ENCODE measurements around the gene TMCC3. TPM values are rescaled to one million over a fixed set of nuclear protein-coding genes. Genes with fewer than 3 reads are reported as not detected.

TMCC3 gene
- total RNA-seq, 5 donors from 2014 or later (not counting 1 experiment from before 2014, with no cell fraction given), result 0.30 to 2.8 (median 0.95) TPM

- H3K27me3 ChIP-seq (replicated peaks in 1 of 2; ENCODE audit: control insufficient read depth in 2 of 2, extremely low read depth in 1 of 2, insufficient read depth in 2 of 2, low read length in 1 of 2), result no peaks in the 10 kb centered on the region
- Mint-ChIP-seq H3K27ac (no peak overlapping the region), H3K27me3 (peaks cover 5 to 18% of the 10 kb centered on the region in 2 donors), H3K4me3 (no peak overlapping the region), H3K9me3 (no peaks in the 10 kb centered on the region), H3K36me3 (no peaks in the 10 kb centered on the region), H3K4me1 (peaks cover 19 to 30% (median 20%) of the 10 kb centered on the region in 3 donors)
- H3K9me3 ChIP-seq, result no peaks in the 10 kb centered on the region
- peaks cover 2 to 11% of the 10 kb centered on the region in 2 experiments for H3K4me1 ChIP-seq (ENCODE audit: control insufficient read depth in 1 of 2, extremely low read depth in 1 of 2, insufficient read depth in 2 of 2, low read length in 2 of 2)
- WGBS (ENCODE audit: insufficient coverage), result 89% methylated on average over 4 of the region's 7 CpGs
- H3K27ac ChIP-seq (ENCODE audit: low read length), result no peak overlapping the region
- no peak overlapping the region for H3K4me3 ChIP-seq (ENCODE audit: control insufficient read depth in 1 of 2, extremely low read depth in 1 of 2, low read length in 1 of 2)
- DNase-seq, result no peak
- ChIA-PET CTCF (no interaction called here), POLR2A (no interaction called here)
- H3K36me3 ChIP-seq (ENCODE audit: control insufficient read depth in 2 of 2, extremely low read depth in 1 of 2, insufficient read depth in 1 of 2, low read length in 1 of 2), result no peaks in the 10 kb centered on the region
- ATAC-seq (replicated peaks in 1 of 4), result no peak
Measured at GRCh38 chr12:94641283-94641682, 9.1 kb downstream of the TMCC3 start.

GRCh38 chr12:94640134-94640928 is 10.0 kb downstream of the TMCC3 start:
- Mint-ChIP-seq H3K27me3 (peaks cover 0 to 13% of the 10 kb centered on the region in 2 donors), H3K27ac (peak overlapping the region in 1 of 2 donors; percentile 32), H3K4me3 (no peak overlapping the region), H3K4me1 (peaks cover 19 to 28% (median 20%) of the 10 kb centered on the region in 3 donors), H3K9me3 (no peaks in the 10 kb centered on the region), H3K36me3 (no peaks in the 10 kb centered on the region)
- ChIA-PET POLR2A (interaction anchor here (0.6 to 0.7 kb wide), 2 partner anchors 19 to 64 kb away, joined by 3 read pairs; no protein-coding TSS in a partner anchor), CTCF (interaction anchor here in 1 of 2 donors (0.9 kb wide), 1 partner anchor 10 kb away, joined by 3 read pairs; the partner anchor contains the start of gene TMCC3)
- Histone ChIP-seq H3K4me3 (ENCODE audit: control insufficient read depth in 1 of 2, extremely low read depth in 1 of 2, low read length in 1 of 2) (no peak overlapping the region), H3K36me3 (ENCODE audit: control insufficient read depth in 2 of 2, extremely low read depth in 1 of 2, insufficient read depth in 1 of 2, low read length in 1 of 2) (no peaks in the 10 kb centered on the region), H3K27me3 (replicated peaks in 1 of 2; ENCODE audit: control insufficient read depth in 2 of 2, extremely low read depth in 1 of 2, insufficient read depth in 2 of 2, low read length in 1 of 2) (no peaks in the 10 kb centered on the region), H3K27ac (ENCODE audit: low read length) (no peak overlapping the region), H3K9me3 (no peaks in the 10 kb centered on the region), H3K4me1 (ENCODE audit: control insufficient read depth in 1 of 2, extremely low read depth in 1 of 2, insufficient read depth in 2 of 2, low read length in 2 of 2) (peaks cover 2 to 11% of the 10 kb centered on the region in 2 experiments)
- DNase-seq (peak in 3 of 35 experiments; percentile 21 to 54 (median 32)), ATAC-seq (replicated peaks in 1 of 4) (peak; percentile 27 to 52 (median 32))
- WGBS (ENCODE audit: insufficient coverage), result 63% methylated on average over 3 of the region's 10 CpGs

- POLR2A ChIA-PET, result no interaction called here
- H3K4me1 Mint-ChIP-seq, result peaks cover 5 to 14% (median 6%) of the 10 kb centered on the region in 3 donors
- no peak overlapping the region for H3K4me3 Mint-ChIP-seq
- no peak overlapping the region for H3K4me3 ChIP-seq (ENCODE audit: control insufficient read depth in 1 of 2, extremely low read depth in 1 of 2, low read length in 1 of 2)
- CTCF ChIA-PET, result interaction anchor here in 1 of 2 donors (0.8 kb wide), 1 partner anchor 10 kb away, joined by 3 read pairs; no protein-coding TSS in a partner anchor
- no peak overlapping the region for H3K27ac ChIP-seq (ENCODE audit: low read length)
- H3K36me3 Mint-ChIP-seq, result no peaks in the 10 kb centered on the region
- peaks cover 0 to 4% of the 10 kb centered on the region in 2 experiments for H3K4me1 ChIP-seq (ENCODE audit: control insufficient read depth in 1 of 2, extremely low read depth in 1 of 2, insufficient read depth in 2 of 2, low read length in 2 of 2)
- peaks cover 0 to 4% of the 10 kb centered on the region in 2 donors for H3K27me3 Mint-ChIP-seq
- no peaks in the 10 kb centered on the region for H3K9me3 Mint-ChIP-seq
- DNase-seq (no peak), ATAC-seq (replicated peaks in 1 of 4) (no peak)
- no peaks in the 10 kb centered on the region for H3K27me3 ChIP-seq (replicated peaks in 1 of 2; ENCODE audit: control insufficient read depth in 2 of 2, extremely low read depth in 1 of 2, insufficient read depth in 2 of 2, low read length in 1 of 2)
- H3K27ac Mint-ChIP-seq, result no peak overlapping the region
- WGBS (ENCODE audit: insufficient coverage), result no CpG with 5 or more reads among the region's 1 CpG
- no peaks in the 10 kb centered on the region for H3K9me3 ChIP-seq
- H3K36me3 ChIP-seq (ENCODE audit: control insufficient read depth in 2 of 2, extremely low read depth in 1 of 2, insufficient read depth in 1 of 2, low read length in 1 of 2), result no peaks in the 10 kb centered on the region
Measured at GRCh38 chr12:94638521-94638920, 11.8 kb downstream of the TMCC3 start.

- ATAC-seq (replicated peaks in 1 of 4) (no peak), DNase-seq (no peak)
- Mint-ChIP-seq H3K4me3 (no peak overlapping the region), H3K27me3 (peaks cover 0 to 3% of the 10 kb centered on the region in 2 donors), H3K27ac (no peak overlapping the region), H3K36me3 (no peaks in the 10 kb centered on the region), H3K9me3 (no peaks in the 10 kb centered on the region), H3K4me1 (peaks cover 5 to 10% (median 6%) of the 10 kb centered on the region in 3 donors)
- Histone ChIP-seq H3K27ac (ENCODE audit: low read length) (no peak overlapping the region), H3K27me3 (replicated peaks in 1 of 2; ENCODE audit: control insufficient read depth in 2 of 2, extremely low read depth in 1 of 2, insufficient read depth in 2 of 2, low read length in 1 of 2) (no peaks in the 10 kb centered on the region), H3K4me1 (ENCODE audit: control insufficient read depth in 1 of 2, extremely low read depth in 1 of 2, insufficient read depth in 2 of 2, low read length in 2 of 2) (peaks cover 0 to 3% of the 10 kb centered on the region in 2 experiments), H3K4me3 (ENCODE audit: control insufficient read depth in 1 of 2, extremely low read depth in 1 of 2, low read length in 1 of 2) (no peak overlapping the region), H3K9me3 (no peaks in the 10 kb centered on the region), H3K36me3 (ENCODE audit: control insufficient read depth in 2 of 2, extremely low read depth in 1 of 2, insufficient read depth in 1 of 2, low read length in 1 of 2) (no peaks in the 10 kb centered on the region)
- ChIA-PET CTCF (no interaction called here), POLR2A (interaction anchor here in 1 of 2 donors (0.6 kb wide), 1 partner anchor 879 kb away, joined by 11 read pairs; no protein-coding TSS in a partner anchor)
- WGBS (ENCODE audit: insufficient coverage), result 100% methylated on average over 3 of the region's 4 CpGs
Measured at GRCh38 chr12:94637390-94638113, 12.8 kb downstream of the TMCC3 start.

GRCh38 chr12:94636462-94637085 is 13.8 kb downstream of the TMCC3 start:
- H3K36me3 Mint-ChIP-seq, result no peaks in the 10 kb centered on the region
- H3K9me3 Mint-ChIP-seq, result no peaks in the 10 kb centered on the region
- H3K4me3 ChIP-seq (ENCODE audit: control insufficient read depth in 1 of 2, extremely low read depth in 1 of 2, low read length in 1 of 2), result no peak overlapping the region
- H3K4me3 Mint-ChIP-seq, result no peak overlapping the region
- H3K4me1 ChIP-seq (ENCODE audit: control insufficient read depth in 1 of 2, extremely low read depth in 1 of 2, insufficient read depth in 2 of 2, low read length in 2 of 2), result peaks cover 0 to 3% of the 10 kb centered on the region in 2 experiments
- no peak overlapping the region for H3K27ac Mint-ChIP-seq
- POLR2A ChIA-PET, result interaction anchor here in 1 of 2 donors (0.6 kb wide), 1 partner anchor 880 kb away, joined by 11 read pairs; no protein-coding TSS in a partner anchor
- CTCF ChIA-PET, result no interaction called here
- peaks cover 5 to 10% (median 6%) of the 10 kb centered on the region in 3 donors for H3K4me1 Mint-ChIP-seq
- no peak overlapping the region for H3K27ac ChIP-seq (ENCODE audit: low read length)
- H3K36me3 ChIP-seq (ENCODE audit: control insufficient read depth in 2 of 2, extremely low read depth in 1 of 2, insufficient read depth in 1 of 2, low read length in 1 of 2), result no peaks in the 10 kb centered on the region
- DNase-seq, result no peak
- ATAC-seq (replicated peaks in 1 of 4), result no peak
- H3K9me3 ChIP-seq, result no peaks in the 10 kb centered on the region
- 85% methylated on average over 2 of the region's 3 CpGs for WGBS (ENCODE audit: insufficient coverage)
- no peaks in the 10 kb centered on the region for H3K27me3 Mint-ChIP-seq
- no peaks in the 10 kb centered on the region for H3K27me3 ChIP-seq (replicated peaks in 1 of 2; ENCODE audit: control insufficient read depth in 2 of 2, extremely low read depth in 1 of 2, insufficient read depth in 2 of 2, low read length in 1 of 2)

GRCh38 chr12:94634717-94635116 is 15.6 kb downstream of the TMCC3 start:
- ChIA-PET CTCF (no interaction called here), POLR2A (no interaction called here)
- Mint-ChIP-seq H3K27me3 (no peaks in the 10 kb centered on the region), H3K4me1 (peaks cover 0 to under 1% (median 0%) of the 10 kb centered on the region in 3 donors), H3K4me3 (no peak overlapping the region), H3K9me3 (no peaks in the 10 kb centered on the region), H3K27ac (no peak overlapping the region), H3K36me3 (no peaks in the 10 kb centered on the region)
- DNase-seq (no peak), ATAC-seq (replicated peaks in 1 of 4) (no peak)
- Histone ChIP-seq H3K36me3 (ENCODE audit: control insufficient read depth in 2 of 2, extremely low read depth in 1 of 2, insufficient read depth in 1 of 2, low read length in 1 of 2) (no peaks in the 10 kb centered on the region), H3K4me1 (ENCODE audit: control insufficient read depth in 1 of 2, extremely low read depth in 1 of 2, insufficient read depth in 2 of 2, low read length in 2 of 2) (no peaks in the 10 kb centered on the region), H3K27me3 (replicated peaks in 1 of 2; ENCODE audit: control insufficient read depth in 2 of 2, extremely low read depth in 1 of 2, insufficient read depth in 2 of 2, low read length in 1 of 2) (no peaks in the 10 kb centered on the region), H3K4me3 (ENCODE audit: control insufficient read depth in 1 of 2, extremely low read depth in 1 of 2, low read length in 1 of 2) (no peak overlapping the region), H3K9me3 (no peaks in the 10 kb centered on the region), H3K27ac (ENCODE audit: low read length) (no peak overlapping the region)
- no CpG with 5 or more reads among the region's 2 CpGs for WGBS (ENCODE audit: insufficient coverage)

Measured in T-cell (primary cell).